H9 (cell line): ENCODE data around the gene TBC1D12. TPM values are rescaled to one million over a fixed set of nuclear protein-coding genes. Genes with fewer than 3 reads are reported as not detected.

Experiments
- DNase-seq: peaks from one replicate; pipeline ENCODE4 v3.0.0-alpha.2; 2017
- H2AFZ ChIP-seq: one replicate; pipeline ENCODE4 v1.6.1; 2013; ENCODE audit warnings: mild to moderate bottlenecking, low read length, control low read depth, moderate library complexity
- H2AK5ac ChIP-seq: 2 replicates; pipeline ENCODE4 v1.6.1; 2013; ENCODE audit warnings: low read length, control low read depth, mixed read lengths; ENCODE audit not compliant: insufficient read length
- H2BK120ac ChIP-seq: one replicate; pipeline ENCODE4 v1.6.1; 2013; ENCODE audit warnings: low read depth, mild to moderate bottlenecking, low read length, control low read depth, inconsistent platforms; ENCODE audit not compliant: poor library complexity, severe bottlenecking
- H2BK12ac ChIP-seq: 2 replicates; pipeline ENCODE4 v1.6.1; 2013; ENCODE audit warnings: low read length, control low read depth, mixed read lengths, low read depth; ENCODE audit not compliant: insufficient read length
- H2BK15ac ChIP-seq: 2 replicates; pipeline ENCODE4 v1.6.1; 2013; ENCODE audit warnings: low read depth, low read length, control low read depth
- H2BK20ac ChIP-seq: one replicate; pipeline ENCODE4 v1.6.1; 2013; ENCODE audit warnings: low read depth, mild to moderate bottlenecking, low read length, control low read depth, inconsistent platforms; ENCODE audit not compliant: poor library complexity, severe bottlenecking
- H2BK5ac ChIP-seq: 2 replicates; pipeline ENCODE4 v1.6.1; 2013; ENCODE audit warnings: low read length, control low read depth, mixed read lengths; ENCODE audit not compliant: insufficient read length
- H3K14ac ChIP-seq: 2 replicates; pipeline ENCODE4 v1.6.1; 2013; ENCODE audit warnings: low read length, control low read depth; ENCODE audit not compliant: insufficient read depth
- H3K18ac ChIP-seq: 2 replicates; pipeline ENCODE4 v1.6.1; 2013; ENCODE audit warnings: low read depth, mild to moderate bottlenecking, mixed read lengths, low read length, control low read depth; ENCODE audit not compliant: insufficient read length
- H3K23ac ChIP-seq: 2 replicates; pipeline ENCODE4 v1.6.1; 2013; ENCODE audit warnings: low read length, control low read depth, mixed read lengths, low read depth; ENCODE audit not compliant: insufficient read length
- H3K23me2 ChIP-seq: 2 replicates; pipeline ENCODE4 v1.6.1; 2013; ENCODE audit warnings: low read depth, mild to moderate bottlenecking, mixed read lengths, low read length, control low read depth; ENCODE audit not compliant: insufficient read length, poor library complexity, severe bottlenecking
- H3K27ac ChIP-seq: 2 replicates; pipeline ENCODE4 v1.5.1; 2013; ENCODE audit warnings: low read length, control low read depth, mixed read lengths, low read depth; ENCODE audit not compliant: insufficient read length
- H3K27me3 ChIP-seq: 2 replicates; pipeline ENCODE4 v1.6.1; 2013; ENCODE audit warnings: low read length, control low read depth, inconsistent platforms; ENCODE audit not compliant: insufficient read depth
- H3K4ac ChIP-seq: 2 replicates; pipeline ENCODE4 v1.6.1; 2013; ENCODE audit warnings: low read depth, mild to moderate bottlenecking, control low read depth, inconsistent platforms, low read length, moderate library complexity
- H3K4me1 ChIP-seq: 2 replicates; pipeline ENCODE4 v1.6.1; 2013; ENCODE audit warnings: low read length, control low read depth, inconsistent platforms; ENCODE audit not compliant: insufficient read depth
- H3K4me2 ChIP-seq: 2 replicates; pipeline ENCODE4 v1.6.1; 2013; ENCODE audit warnings: low read length, control low read depth, mixed read lengths; ENCODE audit not compliant: insufficient read length, insufficient read depth
- H3K56ac ChIP-seq: 2 replicates; pipeline ENCODE4 v1.6.1; 2013; ENCODE audit warnings: low read depth, mild to moderate bottlenecking, mixed read lengths, low read length, control low read depth; ENCODE audit not compliant: insufficient read length
- H3K79me1 ChIP-seq: 2 replicates; pipeline ENCODE4 v1.6.1; 2013; ENCODE audit warnings: low read depth, mild to moderate bottlenecking, moderate library complexity, low read length, control low read depth, inconsistent platforms; ENCODE audit not compliant: insufficient read depth, poor library complexity, severe bottlenecking
- H3K79me2 ChIP-seq: 2 replicates; pipeline ENCODE4 v1.6.1; 2013; ENCODE audit warnings: low read length, control low read depth, inconsistent platforms; ENCODE audit not compliant: insufficient read depth
- H3K9ac ChIP-seq: 2 replicates; pipeline ENCODE4 v1.6.1; 2013; ENCODE audit warnings: low read length, control low read depth, mixed read lengths; ENCODE audit not compliant: insufficient read length; ENCODE audit errors: extremely low read depth
- H3K9me3 ChIP-seq: one replicate; pipeline ENCODE4 v1.6.1; 2013; ENCODE audit warnings: low read depth, low read length, inconsistent platforms; ENCODE audit not compliant: control insufficient read depth
- H3T11ph ChIP-seq: one replicate; pipeline ENCODE4 v1.6.1; 2013; ENCODE audit warnings: mild to moderate bottlenecking, low read length, control low read depth, inconsistent platforms
- H4K20me1 ChIP-seq: one replicate; pipeline ENCODE4 v1.6.1; 2013; ENCODE audit not compliant: control insufficient read depth, insufficient read length, insufficient read depth
- H4K5ac ChIP-seq: 2 replicates; pipeline ENCODE4 v1.6.1; 2013; ENCODE audit warnings: low read depth, mild to moderate bottlenecking, mixed read lengths, low read length, control low read depth; ENCODE audit not compliant: insufficient read length
- H4K8ac ChIP-seq: replicated peaks from 2 replicates; pipeline ENCODE4 v1.6.1; 2013; ENCODE audit warnings: low read length, control low read depth, mixed read lengths, low read depth; ENCODE audit not compliant: insufficient read length
- H4K91ac ChIP-seq: 2 replicates; pipeline ENCODE4 v1.6.1; 2013; ENCODE audit warnings: low read depth, mild to moderate bottlenecking, moderate library complexity, mixed read lengths, low read length, control low read depth; ENCODE audit not compliant: insufficient read length
- H3K27ac Mint-ChIP-seq, 3 experiments: 2 replicates in 2 of 3; 3 replicates in 1 of 3; pipeline ENCODE4 v1.8.0; 2020 to 2021; ENCODE audit warnings: mixed read lengths in 3 of 3, mild to moderate bottlenecking in 1 of 3, moderate library complexity in 1 of 3
- H3K27me3 Mint-ChIP-seq: 2 replicates; pipeline ENCODE4 v1.8.0; 2021; ENCODE audit warnings: low read depth, mild to moderate bottlenecking, moderate library complexity, mixed read lengths
- H3K36me3 Mint-ChIP-seq, 3 experiments: 2 replicates in 2 of 3; 3 replicates in 1 of 3; pipeline ENCODE4 v1.8.0; 2020 to 2021; ENCODE audit warnings: low read depth in 3 of 3, mixed read lengths in 3 of 3; ENCODE audit not compliant: insufficient read depth in 1 of 3
- H3K4me1 Mint-ChIP-seq, 2 experiments: 2 replicates each; pipeline ENCODE4 v1.8.0; 2020; ENCODE audit warnings: mixed read lengths in 2 of 2
- H3K4me3 Mint-ChIP-seq, 2 experiments: 2 replicates in 1 of 2; 3 replicates in 1 of 2; pipeline ENCODE4 v1.8.0; 2020 to 2021; ENCODE audit warnings: mild to moderate bottlenecking in 2 of 2, mixed read lengths in 2 of 2, moderate library complexity in 1 of 2
- H3K9me3 Mint-ChIP-seq, 2 experiments: 2 replicates in 1 of 2; 3 replicates in 1 of 2; pipeline ENCODE4 v1.8.0; 2020; ENCODE audit warnings: mild to moderate bottlenecking in 2 of 2, mixed read lengths in 2 of 2, moderate library complexity in 1 of 2
- CTCF ChIP-seq: fragments of 200-600 bp; sonication (generic); conservative IDR thresholded peaks from 3 replicates; pipeline ENCODE4 v1.8.0; 2021; ENCODE audit warnings: antibody characterized with exemption, mild to moderate bottlenecking
- WGBS: extraction: QIAGEN DNeasy Blood & Tissue Kit; methylation state at CpG from one replicate; pipeline ENCODE4 v1.1.7; 2013; ENCODE audit warnings: missing lambda C conversion rate, low lambda C conversion rate, mixed read lengths; ENCODE audit not compliant: insufficient read length; ENCODE audit errors: extremely low coverage; 5-methylcytosine and 5-hydroxymethylcytosine counted together
- total RNA-seq: library from RNA; stranded (reverse); gene quantifications from 2 replicates; pipeline ENCODE4 v1.2.1, GENCODE V29; 2021

Gene TBC1D12
- total RNA-seq, 1 experiment from 2014 or later = 2.0 TPM

GRCh38 chr10:94443047-94443446, 40.7 kb downstream of the TBC1D12 start:
- Histone ChIP-seq H2AFZ (no peak overlapping the region), H4K20me1 (no peaks in the 10 kb centered on the region), H3K4me2 (no peak overlapping the region), H3K14ac (no peak overlapping the region), H3K23me2 (no peaks in the 10 kb centered on the region), H2BK15ac (no peak overlapping the region), H2BK5ac (no peak overlapping the region), H3T11ph (no peak overlapping the region), H2AK5ac (no peak overlapping the region), H4K8ac (no peak overlapping the region), H3K27me3 (no peaks in the 10 kb centered on the region), H3K9me3 (no peaks in the 10 kb centered on the region), H4K5ac (no peak overlapping the region), H3K18ac (no peak overlapping the region), H3K79me1 (no peaks in the 10 kb centered on the region), H4K91ac (no peak overlapping the region), H3K9ac (no peak overlapping the region), H3K79me2 (no peaks in the 10 kb centered on the region), H2BK120ac (no peak overlapping the region), H2BK20ac (no peak overlapping the region), H3K4ac (no peak overlapping the region), H3K23ac (no peak overlapping the region), H3K27ac (no peak overlapping the region), H3K4me1 (no peaks in the 10 kb centered on the region), H3K56ac (no peak overlapping the region), H2BK12ac (no peak overlapping the region)
- Mint-ChIP-seq H3K27ac (no peak overlapping the region), H3K36me3 (no peaks in the 10 kb centered on the region), H3K4me3 (no peak overlapping the region), H3K27me3 (no peaks in the 10 kb centered on the region), H3K9me3 (no peaks in the 10 kb centered on the region), H3K4me1 (no peaks in the 10 kb centered on the region)
- DNase-seq = no peak
- no CpG with 5 or more reads among the region's 2 CpGs for WGBS
- no peak for TF ChIP-seq CTCF
